MM.1S (cell line): ENCODE data around the gene BCL2L2.

ENCODE experiments used
- EZH2 ChIP-seq: fragments of 300-600 bp; sonication (generic); optimal IDR thresholded peaks from 2 replicates; pipeline ENCODE3; 2017; ENCODE audit warnings: low read depth, mild to moderate bottlenecking, antibody characterized with exemption, low read length, mixed read lengths
- EZH2phosphoT487 ChIP-seq: fragments of 300-600 bp; sonication (generic); IDR thresholded peaks from 2 replicates; pipeline ENCODE4 v1.6.1; 2018; ENCODE audit warnings: antibody characterized with exemption, low read length
- TF ChIP-seq, protein P1 (sequence below): fragments of 300-600 bp; sonication (generic); IDR thresholded peaks from 2 replicates; pipeline ENCODE4 v1.5.1; 2016; ENCODE audit warnings: antibody characterized with exemption, low read length, mixed read lengths

DNA sequence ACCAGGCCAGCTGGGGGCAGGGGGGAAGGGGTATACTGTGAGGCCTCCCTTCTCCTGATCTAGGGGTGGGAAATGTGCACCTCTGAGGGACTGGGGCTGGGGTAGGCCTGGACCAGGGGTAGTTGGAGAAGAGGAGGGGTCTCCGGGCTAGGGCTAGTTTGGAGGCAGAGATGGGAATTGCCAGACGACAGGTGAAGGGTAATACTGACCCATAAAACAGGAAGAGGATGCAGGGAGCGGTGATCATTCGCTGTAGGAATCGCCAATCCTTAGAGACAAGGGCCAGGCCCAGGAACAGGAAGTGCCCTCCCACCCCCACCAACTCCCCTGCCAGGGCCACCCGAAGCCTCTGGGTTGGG, 41.6 kb downstream of the BCL2L2 start:
- TF ChIP-seq, protein P1, sequence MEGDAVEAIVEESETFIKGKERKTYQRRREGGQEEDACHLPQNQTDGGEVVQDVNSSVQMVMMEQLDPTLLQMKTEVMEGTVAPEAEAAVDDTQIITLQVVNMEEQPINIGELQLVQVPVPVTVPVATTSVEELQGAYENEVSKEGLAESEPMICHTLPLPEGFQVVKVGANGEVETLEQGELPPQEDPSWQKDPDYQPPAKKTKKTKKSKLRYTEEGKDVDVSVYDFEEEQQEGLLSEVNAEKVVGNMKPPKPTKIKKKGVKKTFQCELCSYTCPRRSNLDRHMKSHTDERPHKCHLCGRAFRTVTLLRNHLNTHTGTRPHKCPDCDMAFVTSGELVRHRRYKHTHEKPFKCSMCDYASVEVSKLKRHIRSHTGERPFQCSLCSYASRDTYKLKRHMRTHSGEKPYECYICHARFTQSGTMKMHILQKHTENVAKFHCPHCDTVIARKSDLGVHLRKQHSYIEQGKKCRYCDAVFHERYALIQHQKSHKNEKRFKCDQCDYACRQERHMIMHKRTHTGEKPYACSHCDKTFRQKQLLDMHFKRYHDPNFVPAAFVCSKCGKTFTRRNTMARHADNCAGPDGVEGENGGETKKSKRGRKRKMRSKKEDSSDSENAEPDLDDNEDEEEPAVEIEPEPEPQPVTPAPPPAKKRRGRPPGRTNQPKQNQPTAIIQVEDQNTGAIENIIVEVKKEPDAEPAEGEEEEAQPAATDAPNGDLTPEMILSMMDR: no peak
- TF ChIP-seq EZH2phosphoT487 (no peak), EZH2 (no peak)
